Endothelial cell of umbilical vein (primary cell): ENCODE results near the gene RBM20. TPM values are rescaled to one million over a fixed set of nuclear protein-coding genes. Genes with fewer than 3 reads are reported as not detected.
A peak's percentile ranks its signal among the peaks of the same experiment; 100 is the strongest.

Source experiments
- BruUV-seq: library from RNA; stranded (reverse); fragments of 400-500 nt; replicated peaks from 2 replicates; lab custom pipeline; 2021; lab: Mats Ljungman, UMichigan
- CTCF ChIA-PET: fragments of 300-600, 350-600 bp; sonication (Branson Sonifier 250); formaldehyde crosslinking; loops from one replicate; lab custom pipeline; 2021; ENCODE audit warnings: antibody characterized with exemption, inconsistent platforms; lab: Charles Lee
- POLR2A ChIA-PET: fragments of 300-600, 350-600 bp; sonication (Branson Sonifier 250); formaldehyde crosslinking; loops from one replicate; lab custom pipeline; 2021; ENCODE audit warnings: antibody characterized with exemption, inconsistent platforms; lab: Charles Lee
- DNase-seq: peaks from one replicate; pipeline ENCODE4 v3.0.0-alpha.2; 2011; ENCODE audit warnings: low read depth, low spot score
- FAIRE-seq: peaks from 2 replicates; lab custom pipeline; 2011; peaks lifted over from hg19 to GRCh38; lab: Jason Lieb, UNC
- H2AFZ ChIP-seq: 2 replicates; pipeline ENCODE4 v1.6.0; 2012; ENCODE audit warnings: low read depth, low read length, control low read depth, inconsistent platforms
- H3K27ac ChIP-seq: 2 replicates; pipeline ENCODE4 v1.5.1; 2011; ENCODE audit warnings: low read depth, mild to moderate bottlenecking, control low read depth, low read length, moderate library complexity; ENCODE audit not compliant: insufficient read depth
- H3K27me3 ChIP-seq, 2 experiments: 2 replicates each; pipeline versions ENCODE4 v1.6.0 to v1.6.1; 2011; ENCODE audit warnings: low read length in 2 of 2, mixed read lengths in 1 of 2; ENCODE audit not compliant: control insufficient read depth in 2 of 2, insufficient read depth in 2 of 2
- H3K36me3 ChIP-seq, 2 experiments: 2 replicates in 1 of 2; 3 replicates in 1 of 2; pipeline ENCODE4 v1.5.1; 2011; ENCODE audit warnings: low read length in 2 of 2, mild to moderate bottlenecking in 1 of 2, moderate library complexity in 1 of 2; ENCODE audit not compliant: control insufficient read depth in 2 of 2, insufficient read depth in 2 of 2; ENCODE audit errors: extremely low read depth in 1 of 2
- H3K4me1 ChIP-seq: 3 replicates; pipeline ENCODE4 v1.5.1; 2011; ENCODE audit warnings: mild to moderate bottlenecking, low read length; ENCODE audit not compliant: control insufficient read depth, insufficient read depth; ENCODE audit errors: extremely low read depth
- H3K4me2 ChIP-seq: 2 replicates; pipeline ENCODE4 v1.6.1; 2011; ENCODE audit warnings: low read length, control low read depth, mixed read lengths; ENCODE audit not compliant: insufficient read depth
- H3K4me3 ChIP-seq, 3 experiments: fragments of 200-600 bp in 1 of 3; sonication (generic), shearing (Covaris generic) in 1 of 3; replicated peaks in 1 of 3; 2 replicates each; pipeline ENCODE4 v1.5.1; 2011 to 2016; ENCODE audit warnings: control low read depth in 3 of 3, low read length in 3 of 3, mild to moderate bottlenecking in 2 of 3, inconsistent platforms in 1 of 3, low read depth in 1 of 3, moderate library complexity in 1 of 3; ENCODE audit not compliant: insufficient read depth in 1 of 3
- H3K79me2 ChIP-seq: 2 replicates; pipeline ENCODE4 v1.6.0; 2012; ENCODE audit warnings: low read length, inconsistent platforms; ENCODE audit not compliant: control insufficient read depth, insufficient read depth
- H3K9ac ChIP-seq: replicated peaks from 2 replicates; pipeline ENCODE3; 2011; ENCODE audit warnings: low read length, control low read depth; ENCODE audit not compliant: insufficient read depth; ENCODE audit errors: extremely low read depth
- H3K9me1 ChIP-seq: replicated peaks from 3 replicates; pipeline ENCODE4 v1.6.0; 2011; ENCODE audit warnings: mild to moderate bottlenecking, low read length; ENCODE audit not compliant: control insufficient read depth, insufficient read depth; ENCODE audit errors: extremely low read depth
- H3K9me3 ChIP-seq: replicated peaks from 2 replicates; pipeline ENCODE4 v1.5.1; 2012; ENCODE audit warnings: low read length, inconsistent platforms; ENCODE audit not compliant: control insufficient read depth, insufficient read depth
- H4K20me1 ChIP-seq: replicated peaks from 2 replicates; pipeline ENCODE3; 2011; ENCODE audit warnings: mild to moderate bottlenecking, low read length; ENCODE audit not compliant: control insufficient read depth, insufficient read depth; ENCODE audit errors: extremely low read depth
- EZH2 ChIP-seq: IDR thresholded peaks from 2 replicates; pipeline ENCODE4 v1.6.1; 2012; ENCODE audit warnings: borderline replicate concordance, low read depth, mild to moderate bottlenecking, moderate library complexity, low read length, inconsistent platforms; ENCODE audit not compliant: severe bottlenecking
- GATA2 ChIP-seq: IDR thresholded peaks from 2 replicates; pipeline ENCODE4 v1.7.0; 2011; ENCODE audit warnings: low read depth, mild to moderate bottlenecking, moderate library complexity, mixed read lengths, low read length; ENCODE audit not compliant: insufficient read length, insufficient read depth
- POLR2A ChIP-seq: IDR thresholded peaks from 2 replicates; pipeline ENCODE4 v1.6.1; 2012; ENCODE audit warnings: low read depth, mild to moderate bottlenecking, control low read depth, low read length
- POLR2AphosphoS5 ChIP-seq: IDR thresholded peaks from 2 replicates; pipeline ENCODE4 v1.6.1; 2012; ENCODE audit warnings: low read depth, mild to moderate bottlenecking, control low read depth, low read length, moderate library complexity; ENCODE audit not compliant: insufficient read depth
- dilution Hi-C: fragments of 300-500 bp; cut with MboI; formaldehyde crosslinking; loops from one replicate; pipeline ENCODE4 v1.15.0; 2019; ENCODE audit warnings: low sequenced_read_pairs; ENCODE audit not compliant: extremely low pct_ligation_motif_present
- intact Hi-C: fragments of 100-400 bp; cut with micrococcal nuclease; formaldehyde crosslinking; loops from one replicate; pipeline ENCODE4 v1.10.0; 2022
- polyA plus RNA-seq, 4 experiments: library from polyadenylated mRNA; depleted of rRNA in 3 of 4; stranded (reverse) in 3 of 4; unstranded in 1 of 4; fragments of >200 nt; gene quantifications; 2 replicates each; pipeline versions ENCODE4 v1.2.1 to v1.2.3, GENCODE V29; 2011 to 2012; ENCODE audit warnings: missing spikeins in 1 of 4
- total RNA-seq: library from RNA; stranded (reverse); gene quantifications from 2 replicates; pipeline ENCODE4 v1.2.3, GENCODE V29; 2021
- TF ChIP-seq, protein P1 (sequence below), 2 donors: IDR thresholded peaks; 1 replicate in 1 of 2; 2 replicates in 1 of 2; pipeline ENCODE4 v1.5.1; 2011; ENCODE audit warnings: low read length in 2 of 2, mild to moderate bottlenecking in 2 of 2, moderate library complexity in 2 of 2, control low read depth in 1 of 2, inconsistent platforms in 1 of 2, low read depth in 1 of 2; ENCODE audit not compliant: insufficient read depth in 1 of 2; ENCODE audit errors: extremely low read depth in 1 of 2

The RBM20 gene
- total and polyA plus RNA-seq, 2 donors (not counting 3 experiments of a cell fraction or from before 2014, with no cell fraction given): 0.04 TPM; not detected in 1

DNA sequence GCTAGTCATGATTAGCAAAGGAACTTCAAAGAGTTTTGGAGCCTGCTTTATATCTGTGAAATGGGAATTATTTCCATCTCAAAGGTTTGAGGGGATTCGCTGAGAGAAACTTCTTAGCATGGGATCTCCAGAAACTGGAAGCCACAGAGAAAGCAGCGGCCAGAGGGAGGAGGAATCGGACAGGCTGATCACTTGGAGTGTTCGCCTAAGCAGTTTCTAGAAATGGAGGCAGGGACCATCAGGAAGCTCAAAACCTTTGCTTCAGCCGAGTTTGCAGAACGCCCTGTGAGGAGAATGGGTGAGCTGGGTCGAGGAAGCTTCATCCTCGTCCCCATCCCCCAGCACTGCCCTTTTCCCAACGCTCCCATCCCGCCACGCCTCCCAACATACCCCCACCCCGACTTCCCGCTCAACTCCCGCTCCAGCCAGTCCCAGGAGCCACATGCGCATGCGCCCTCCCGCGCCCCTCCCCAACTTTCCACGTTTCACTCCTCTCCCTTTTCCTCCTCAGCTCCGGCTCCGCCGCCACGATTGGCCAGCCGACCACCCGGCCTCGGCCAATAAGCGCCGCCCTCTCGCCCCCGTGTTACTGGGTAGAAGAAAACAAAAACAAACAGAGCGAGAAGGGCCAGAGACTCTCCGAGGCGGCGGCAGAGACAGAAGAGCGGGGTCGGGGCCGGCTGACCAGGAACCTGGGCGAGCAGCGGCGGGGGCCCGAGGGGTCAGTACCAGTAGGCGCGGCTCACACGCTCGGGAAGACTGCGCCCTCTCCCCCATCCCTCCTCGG lies 227.4 kb downstream of the RBM20 start, which contains the start of gene PDCD4:
Gene PDCD4 (plus strand): TSS at position 631 of the 787 bp plus-strand sequence. CDS start 4,100 bp downstream, outside the sequence.
- Histone ChIP-seq H3K4me1 (peaks cover 21% of the 10 kb centered on the region), H3K9me1 (no peaks in the 10 kb centered on the region), H3K27me3 (peaks cover 5 to 7% of the 10 kb centered on the region in 2 experiments), H3K4me2 (peak within 1 kb of the TSS; percentile 99), H3K9ac (peak within 1 kb of the TSS; percentile 81), H2AFZ (peak within 1 kb of the TSS; percentile 98), H3K9me3 (no peaks in the 10 kb centered on the region), H4K20me1 (no peaks in the 10 kb centered on the region), H3K27ac (peak within 1 kb of the TSS; percentile 57), H3K36me3 (no peaks in the 10 kb centered on the region), H3K79me2 (no peaks in the 10 kb centered on the region), H3K4me3 (peak within 1 kb of the TSS; percentile 55 to 96 (median 85))
- dilution Hi-C loops (no loop called here), intact Hi-C loops (loop anchor here (1.0 to 5.0 kb wide), 6 partner anchors 48 to 564 kb away; partner anchors contain the start of genes BBIP1 and SHOC2)
- TSS peak; percentile 74 for BruUV-seq
- DNase-seq (peak; percentile 99), FAIRE-seq (peak; percentile 85)
- TF ChIP-seq POLR2AphosphoS5 (peak; percentile 62), POLR2A (peak; percentile 80), EZH2 (no peak), GATA2 (no peak)
- TF ChIP-seq, protein P1, sequence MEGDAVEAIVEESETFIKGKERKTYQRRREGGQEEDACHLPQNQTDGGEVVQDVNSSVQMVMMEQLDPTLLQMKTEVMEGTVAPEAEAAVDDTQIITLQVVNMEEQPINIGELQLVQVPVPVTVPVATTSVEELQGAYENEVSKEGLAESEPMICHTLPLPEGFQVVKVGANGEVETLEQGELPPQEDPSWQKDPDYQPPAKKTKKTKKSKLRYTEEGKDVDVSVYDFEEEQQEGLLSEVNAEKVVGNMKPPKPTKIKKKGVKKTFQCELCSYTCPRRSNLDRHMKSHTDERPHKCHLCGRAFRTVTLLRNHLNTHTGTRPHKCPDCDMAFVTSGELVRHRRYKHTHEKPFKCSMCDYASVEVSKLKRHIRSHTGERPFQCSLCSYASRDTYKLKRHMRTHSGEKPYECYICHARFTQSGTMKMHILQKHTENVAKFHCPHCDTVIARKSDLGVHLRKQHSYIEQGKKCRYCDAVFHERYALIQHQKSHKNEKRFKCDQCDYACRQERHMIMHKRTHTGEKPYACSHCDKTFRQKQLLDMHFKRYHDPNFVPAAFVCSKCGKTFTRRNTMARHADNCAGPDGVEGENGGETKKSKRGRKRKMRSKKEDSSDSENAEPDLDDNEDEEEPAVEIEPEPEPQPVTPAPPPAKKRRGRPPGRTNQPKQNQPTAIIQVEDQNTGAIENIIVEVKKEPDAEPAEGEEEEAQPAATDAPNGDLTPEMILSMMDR (IDR thresholded peaks at IDR 0.05; ENCODE audit: extremely low read depth in 1 of 2, insufficient read depth in 1 of 2, low read depth in 1 of 2, low read length in 2 of 2): no peak
- ChIA-PET POLR2A (interaction anchor here (0.6 to 1.0 kb wide), 5 partner anchors 47 to 196 kb away, joined by 3 to 8 read pairs (median 3); partner anchors contain the start of genes BBIP1 and SHOC2), CTCF (interaction anchor here (0.6 to 1.3 kb wide), 11 partner anchors 11 to 130 kb away, joined by 3 to 8 read pairs (median 4); no protein-coding TSS in a partner anchor)
